ENCODE measurements around the gene EMP1. TPM values are rescaled to one million over a fixed set of nuclear protein-coding genes. Genes with fewer than 3 reads are reported as not detected.

The EMP1 gene
- total and polyA plus RNA-seq, 2 experiments from 2014 or later: 0.07 to 0.39 TPM

DNA sequence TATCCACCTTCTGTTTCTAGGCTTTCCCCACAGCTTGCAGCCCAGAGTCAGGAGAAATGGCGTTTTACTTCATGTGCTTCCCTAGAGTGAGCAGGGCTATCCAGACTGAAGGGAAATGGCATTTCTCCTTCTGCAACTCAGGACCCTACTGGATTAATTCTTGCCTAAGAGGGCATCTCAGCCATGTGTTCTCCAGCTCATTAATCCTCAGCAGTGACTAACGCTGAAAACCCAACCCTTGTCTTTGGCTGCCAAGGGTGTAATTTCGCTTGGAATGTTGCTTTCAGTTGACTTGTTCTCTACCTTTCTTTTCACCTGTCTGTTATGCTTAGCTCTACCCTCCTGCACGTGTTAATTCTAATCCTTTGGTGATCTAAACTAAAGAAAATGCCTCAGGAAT lies 21.0 kb upstream of the EMP1 start:
- Histone ChIP-seq H3K79me2 (replicated peaks; ENCODE audit: insufficient read depth) (no peaks in the 10 kb centered on the region), H3K27ac (ENCODE audit: low read depth) (no peak overlapping the region), H4K20me1 (replicated peaks; ENCODE audit: insufficient read depth) (no peaks in the 10 kb centered on the region), H3F3A (replicated peaks; ENCODE audit: low read depth) (0 out of 2 replicates have a peak, but pooled peaks cover 6% of the 10 kb centered on the region), H3K9me2 (ENCODE audit: insufficient read depth) (0 out of 2 replicates have a peak, but pooled peaks cover 4% of the 10 kb centered on the region), H2AFZ (no peak overlapping the region; the same call in 1 of the 2 replicates), H3K4me2 (no peak overlapping the region), H3K4me1 (ENCODE audit: insufficient read depth) (peaks cover 29% of the 10 kb centered on the region), H3K4me3 (no peak overlapping the region), H3K36me3 (ENCODE audit: insufficient read depth) (no peaks in the 10 kb centered on the region), H3K27me3 (ENCODE audit: insufficient read depth) (no peaks in the 10 kb centered on the region)
- TF ChIP-seq ZNF331 (CRISPR knock-in tag; IDR thresholded peaks at IDR 0.05; ENCODE audit: low read depth) (no peak), CREB1 (CRISPR knock-in tag; IDR thresholded peaks at IDR 0.05; ENCODE audit: low read depth) (no peak), NANOG (IDR thresholded peaks at IDR 0.05; ENCODE audit: borderline replicate concordance) (no peak), ZNF114 (CRISPR knock-in tag; IDR thresholded peaks at IDR 0.05) (no peak), STAT1 (IDR thresholded peaks at IDR 0.05; ENCODE audit: unreplicated experiment) (no peak), JUNB (IDR thresholded peaks at IDR 0.05; ENCODE audit: unreplicated experiment) (no peak), EZH2phosphoT487 (IDR thresholded peaks at IDR 0.05; ENCODE audit: unreplicated experiment) (no peak), EZH2 (IDR thresholded peaks at IDR 0.05; ENCODE audit: low read depth, unreplicated experiment) (no peak)
- TF ChIP-seq, protein P1, sequence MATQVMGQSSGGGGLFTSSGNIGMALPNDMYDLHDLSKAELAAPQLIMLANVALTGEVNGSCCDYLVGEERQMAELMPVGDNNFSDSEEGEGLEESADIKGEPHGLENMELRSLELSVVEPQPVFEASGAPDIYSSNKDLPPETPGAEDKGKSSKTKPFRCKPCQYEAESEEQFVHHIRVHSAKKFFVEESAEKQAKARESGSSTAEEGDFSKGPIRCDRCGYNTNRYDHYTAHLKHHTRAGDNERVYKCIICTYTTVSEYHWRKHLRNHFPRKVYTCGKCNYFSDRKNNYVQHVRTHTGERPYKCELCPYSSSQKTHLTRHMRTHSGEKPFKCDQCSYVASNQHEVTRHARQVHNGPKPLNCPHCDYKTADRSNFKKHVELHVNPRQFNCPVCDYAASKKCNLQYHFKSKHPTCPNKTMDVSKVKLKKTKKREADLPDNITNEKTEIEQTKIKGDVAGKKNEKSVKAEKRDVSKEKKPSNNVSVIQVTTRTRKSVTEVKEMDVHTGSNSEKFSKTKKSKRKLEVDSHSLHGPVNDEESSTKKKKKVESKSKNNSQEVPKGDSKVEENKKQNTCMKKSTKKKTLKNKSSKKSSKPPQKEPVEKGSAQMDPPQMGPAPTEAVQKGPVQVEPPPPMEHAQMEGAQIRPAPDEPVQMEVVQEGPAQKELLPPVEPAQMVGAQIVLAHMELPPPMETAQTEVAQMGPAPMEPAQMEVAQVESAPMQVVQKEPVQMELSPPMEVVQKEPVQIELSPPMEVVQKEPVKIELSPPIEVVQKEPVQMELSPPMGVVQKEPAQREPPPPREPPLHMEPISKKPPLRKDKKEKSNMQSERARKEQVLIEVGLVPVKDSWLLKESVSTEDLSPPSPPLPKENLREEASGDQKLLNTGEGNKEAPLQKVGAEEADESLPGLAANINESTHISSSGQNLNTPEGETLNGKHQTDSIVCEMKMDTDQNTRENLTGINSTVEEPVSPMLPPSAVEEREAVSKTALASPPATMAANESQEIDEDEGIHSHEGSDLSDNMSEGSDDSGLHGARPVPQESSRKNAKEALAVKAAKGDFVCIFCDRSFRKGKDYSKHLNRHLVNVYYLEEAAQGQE (IDR thresholded peaks at IDR 0.05; ENCODE audit: unreplicated experiment): no peak
- DNase-seq (ENCODE audit: low spot score) (no peak), ATAC-seq (no peak)
- no peak overlapping the region for H3K27ac Mint-ChIP-seq
- H3K9me3 Mint-ChIP-seq: no peaks in the 10 kb centered on the region
- H3K4me3 Mint-ChIP-seq: no peak overlapping the region
- H3K36me3 Mint-ChIP-seq (ENCODE audit: low read depth): no peaks in the 10 kb centered on the region
- H3K4me1 Mint-ChIP-seq: peaks cover 63% of the 10 kb centered on the region
- peaks cover 10% of the 10 kb centered on the region for H3K27me3 Mint-ChIP-seq (ENCODE audit: insufficient read depth, low read depth, poor library complexity)

DNA sequence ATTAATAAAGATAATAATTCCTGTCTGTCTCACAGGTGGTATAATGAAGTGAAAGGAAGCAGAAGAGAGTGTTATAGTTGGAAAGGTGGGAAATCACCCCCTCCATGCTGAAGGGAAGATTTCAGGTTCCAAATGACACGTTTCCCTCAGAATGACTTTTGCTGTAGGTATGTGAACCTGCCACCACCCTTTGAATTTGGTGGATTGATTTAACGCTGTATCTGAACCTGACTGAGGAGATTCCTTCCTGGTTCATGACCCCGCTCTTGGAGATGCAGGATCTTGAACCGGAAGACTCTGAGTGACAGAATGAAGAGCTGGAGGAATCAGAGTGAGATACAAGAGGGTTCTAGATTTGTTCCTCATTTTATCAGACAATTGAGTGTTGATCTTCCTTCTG lies 20.3 kb upstream of the EMP1 start:
- Histone ChIP-seq H3F3A (replicated peaks; ENCODE audit: low read depth) (0 out of 2 replicates have a peak, but pooled peaks cover 6% of the 10 kb centered on the region), H3K4me2 (no peak overlapping the region), H3K79me2 (replicated peaks; ENCODE audit: insufficient read depth) (no peaks in the 10 kb centered on the region), H3K4me3 (no peak overlapping the region), H3K4me1 (ENCODE audit: insufficient read depth) (peaks cover 36% of the 10 kb centered on the region), H3K9me2 (ENCODE audit: insufficient read depth) (0 out of 2 replicates have a peak, but pooled peaks cover 4% of the 10 kb centered on the region), H3K27ac (ENCODE audit: low read depth) (no peak overlapping the region), H2AFZ (no peak overlapping the region), H4K20me1 (replicated peaks; ENCODE audit: insufficient read depth) (no peaks in the 10 kb centered on the region), H3K36me3 (ENCODE audit: insufficient read depth) (no peaks in the 10 kb centered on the region), H3K27me3 (ENCODE audit: insufficient read depth) (no peaks in the 10 kb centered on the region)
- DNase-seq (ENCODE audit: low spot score) (no peak), ATAC-seq (no peak)
- TF ChIP-seq CREB1 (CRISPR knock-in tag; IDR thresholded peaks at IDR 0.05; ENCODE audit: low read depth): no peak
- TF ChIP-seq NANOG (IDR thresholded peaks at IDR 0.05; ENCODE audit: borderline replicate concordance): no peak
- TF ChIP-seq EZH2 (IDR thresholded peaks at IDR 0.05; ENCODE audit: low read depth, unreplicated experiment): no peak
- TF ChIP-seq, protein P2, sequence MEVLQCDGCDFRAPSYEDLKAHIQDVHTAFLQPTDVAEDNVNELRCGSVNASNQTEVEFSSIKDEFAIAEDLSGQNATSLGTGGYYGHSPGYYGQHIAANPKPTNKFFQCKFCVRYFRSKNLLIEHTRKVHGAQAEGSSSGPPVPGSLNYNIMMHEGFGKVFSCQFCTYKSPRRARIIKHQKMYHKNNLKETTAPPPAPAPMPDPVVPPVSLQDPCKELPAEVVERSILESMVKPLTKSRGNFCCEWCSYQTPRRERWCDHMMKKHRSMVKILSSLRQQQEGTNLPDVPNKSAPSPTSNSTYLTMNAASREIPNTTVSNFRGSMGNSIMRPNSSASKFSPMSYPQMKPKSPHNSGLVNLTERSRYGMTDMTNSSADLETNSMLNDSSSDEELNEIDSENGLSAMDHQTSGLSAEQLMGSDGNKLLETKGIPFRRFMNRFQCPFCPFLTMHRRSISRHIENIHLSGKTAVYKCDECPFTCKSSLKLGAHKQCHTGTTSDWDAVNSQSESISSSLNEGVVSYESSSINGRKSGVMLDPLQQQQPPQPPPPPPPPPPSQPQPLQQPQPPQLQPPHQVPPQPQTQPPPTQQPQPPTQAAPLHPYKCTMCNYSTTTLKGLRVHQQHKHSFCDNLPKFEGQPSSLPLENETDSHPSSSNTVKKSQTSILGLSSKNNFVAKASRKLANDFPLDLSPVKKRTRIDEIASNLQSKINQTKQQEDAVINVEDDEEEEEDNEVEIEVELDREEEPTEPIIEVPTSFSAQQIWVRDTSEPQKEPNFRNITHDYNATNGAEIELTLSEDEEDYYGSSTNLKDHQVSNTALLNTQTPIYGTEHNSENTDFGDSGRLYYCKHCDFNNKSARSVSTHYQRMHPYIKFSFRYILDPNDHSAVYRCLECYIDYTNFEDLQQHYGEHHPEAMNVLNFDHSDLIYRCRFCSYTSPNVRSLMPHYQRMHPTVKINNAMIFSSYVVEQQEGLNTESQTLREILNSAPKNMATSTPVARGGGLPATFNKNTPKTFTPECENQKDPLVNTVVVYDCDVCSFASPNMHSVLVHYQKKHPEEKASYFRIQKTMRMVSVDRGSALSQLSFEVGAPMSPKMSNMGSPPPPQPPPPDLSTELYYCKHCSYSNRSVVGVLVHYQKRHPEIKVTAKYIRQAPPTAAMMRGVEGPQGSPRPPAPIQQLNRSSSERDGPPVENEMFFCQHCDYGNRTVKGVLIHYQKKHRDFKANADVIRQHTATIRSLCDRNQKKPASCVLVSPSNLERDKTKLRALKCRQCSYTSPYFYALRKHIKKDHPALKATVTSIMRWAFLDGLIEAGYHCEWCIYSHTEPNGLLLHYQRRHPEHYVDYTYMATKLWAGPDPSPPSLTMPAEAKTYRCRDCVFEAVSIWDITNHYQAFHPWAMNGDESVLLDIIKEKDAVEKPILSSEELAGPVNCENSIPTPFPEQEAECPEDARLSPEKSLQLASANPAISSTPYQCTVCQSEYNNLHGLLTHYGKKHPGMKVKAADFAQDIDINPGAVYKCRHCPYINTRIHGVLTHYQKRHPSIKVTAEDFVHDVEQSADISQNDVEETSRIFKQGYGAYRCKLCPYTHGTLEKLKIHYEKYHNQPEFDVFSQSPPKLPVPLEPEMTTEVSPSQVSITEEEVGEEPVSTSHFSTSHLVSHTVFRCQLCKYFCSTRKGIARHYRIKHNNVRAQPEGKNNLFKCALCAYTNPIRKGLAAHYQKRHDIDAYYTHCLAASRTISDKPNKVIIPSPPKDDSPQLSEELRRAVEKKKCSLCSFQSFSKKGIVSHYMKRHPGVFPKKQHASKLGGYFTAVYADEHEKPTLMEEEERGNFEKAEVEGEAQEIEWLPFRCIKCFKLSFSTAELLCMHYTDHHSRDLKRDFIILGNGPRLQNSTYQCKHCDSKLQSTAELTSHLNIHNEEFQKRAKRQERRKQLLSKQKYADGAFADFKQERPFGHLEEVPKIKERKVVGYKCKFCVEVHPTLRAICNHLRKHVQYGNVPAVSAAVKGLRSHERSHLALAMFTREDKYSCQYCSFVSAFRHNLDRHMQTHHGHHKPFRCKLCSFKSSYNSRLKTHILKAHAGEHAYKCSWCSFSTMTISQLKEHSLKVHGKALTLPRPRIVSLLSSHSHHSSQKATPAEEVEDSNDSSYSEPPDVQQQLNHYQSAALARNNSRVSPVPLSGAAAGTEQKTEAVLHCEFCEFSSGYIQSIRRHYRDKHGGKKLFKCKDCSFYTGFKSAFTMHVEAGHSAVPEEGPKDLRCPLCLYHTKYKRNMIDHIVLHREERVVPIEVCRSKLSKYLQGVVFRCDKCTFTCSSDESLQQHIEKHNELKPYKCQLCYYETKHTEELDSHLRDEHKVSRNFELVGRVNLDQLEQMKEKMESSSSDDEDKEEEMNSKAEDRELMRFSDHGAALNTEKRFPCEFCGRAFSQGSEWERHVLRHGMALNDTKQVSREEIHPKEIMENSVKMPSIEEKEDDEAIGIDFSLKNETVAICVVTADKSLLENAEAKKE (CRISPR knock-in tag; IDR thresholded peaks at IDR 0.05): no peak
- Mint-ChIP-seq H3K9me3 (no peaks in the 10 kb centered on the region), H3K27ac (no peak overlapping the region), H3K4me1 (peaks cover 63% of the 10 kb centered on the region), H3K36me3 (ENCODE audit: low read depth) (no peaks in the 10 kb centered on the region), H3K4me3 (no peak overlapping the region), H3K27me3 (ENCODE audit: insufficient read depth, low read depth, poor library complexity) (peaks cover 10% of the 10 kb centered on the region)

Data from GM23338 (cell line).